Endothelial cell of umbilical vein (primary cell): ENCODE results near the gene CCDC57. TPM values are rescaled to one million over a fixed set of nuclear protein-coding genes. Genes with fewer than 3 reads are reported as not detected.

Experiments used
- BruUV-seq: library from RNA; stranded (reverse); fragments of 400-500 nt; replicated peaks from 2 replicates; lab custom pipeline; 2021; lab: Mats Ljungman, UMichigan
- CTCF ChIA-PET: fragments of 300-600, 350-600 bp; sonication (Branson Sonifier 250); formaldehyde crosslinking; loops from one replicate; lab custom pipeline; 2021; ENCODE audit warnings: antibody characterized with exemption, inconsistent platforms; lab: Charles Lee
- POLR2A ChIA-PET: fragments of 300-600, 350-600 bp; sonication (Branson Sonifier 250); formaldehyde crosslinking; loops from one replicate; lab custom pipeline; 2021; ENCODE audit warnings: antibody characterized with exemption, inconsistent platforms; lab: Charles Lee
- DNase-seq: peaks from one replicate; pipeline ENCODE4 v3.0.0-alpha.2; 2011; ENCODE audit warnings: low read depth, low spot score
- FAIRE-seq: peaks from 2 replicates; lab custom pipeline; 2011; peaks lifted over from hg19 to GRCh38; lab: Jason Lieb, UNC
- H2AFZ ChIP-seq: 2 replicates; pipeline ENCODE4 v1.6.0; 2012; ENCODE audit warnings: low read depth, low read length, control low read depth, inconsistent platforms
- H3K27ac ChIP-seq: 2 replicates; pipeline ENCODE4 v1.5.1; 2011; ENCODE audit warnings: low read depth, mild to moderate bottlenecking, control low read depth, low read length, moderate library complexity; ENCODE audit not compliant: insufficient read depth
- H3K27me3 ChIP-seq, 2 experiments: 2 replicates each; pipeline versions ENCODE4 v1.6.0 to v1.6.1; 2011; ENCODE audit warnings: low read length in 2 of 2, mixed read lengths in 1 of 2; ENCODE audit not compliant: control insufficient read depth in 2 of 2, insufficient read depth in 2 of 2
- H3K36me3 ChIP-seq, 2 experiments: 2 replicates in 1 of 2; 3 replicates in 1 of 2; pipeline ENCODE4 v1.5.1; 2011; ENCODE audit warnings: low read length in 2 of 2, mild to moderate bottlenecking in 1 of 2, moderate library complexity in 1 of 2; ENCODE audit not compliant: control insufficient read depth in 2 of 2, insufficient read depth in 2 of 2; ENCODE audit errors: extremely low read depth in 1 of 2
- H3K4me1 ChIP-seq: 3 replicates; pipeline ENCODE4 v1.5.1; 2011; ENCODE audit warnings: mild to moderate bottlenecking, low read length; ENCODE audit not compliant: control insufficient read depth, insufficient read depth; ENCODE audit errors: extremely low read depth
- H3K4me2 ChIP-seq: 2 replicates; pipeline ENCODE4 v1.6.1; 2011; ENCODE audit warnings: low read length, control low read depth, mixed read lengths; ENCODE audit not compliant: insufficient read depth
- H3K4me3 ChIP-seq, 3 experiments: fragments of 200-600 bp in 1 of 3; sonication (generic), shearing (Covaris generic) in 1 of 3; replicated peaks in 1 of 3; 2 replicates each; pipeline ENCODE4 v1.5.1; 2011 to 2016; ENCODE audit warnings: control low read depth in 3 of 3, low read length in 3 of 3, mild to moderate bottlenecking in 2 of 3, inconsistent platforms in 1 of 3, low read depth in 1 of 3, moderate library complexity in 1 of 3; ENCODE audit not compliant: insufficient read depth in 1 of 3
- H3K79me2 ChIP-seq: 2 replicates; pipeline ENCODE4 v1.6.0; 2012; ENCODE audit warnings: low read length, inconsistent platforms; ENCODE audit not compliant: control insufficient read depth, insufficient read depth
- H3K9ac ChIP-seq: replicated peaks from 2 replicates; pipeline ENCODE3; 2011; ENCODE audit warnings: low read length, control low read depth; ENCODE audit not compliant: insufficient read depth; ENCODE audit errors: extremely low read depth
- H3K9me1 ChIP-seq: replicated peaks from 3 replicates; pipeline ENCODE4 v1.6.0; 2011; ENCODE audit warnings: mild to moderate bottlenecking, low read length; ENCODE audit not compliant: control insufficient read depth, insufficient read depth; ENCODE audit errors: extremely low read depth
- H3K9me3 ChIP-seq: replicated peaks from 2 replicates; pipeline ENCODE4 v1.5.1; 2012; ENCODE audit warnings: low read length, inconsistent platforms; ENCODE audit not compliant: control insufficient read depth, insufficient read depth
- H4K20me1 ChIP-seq: replicated peaks from 2 replicates; pipeline ENCODE3; 2011; ENCODE audit warnings: mild to moderate bottlenecking, low read length; ENCODE audit not compliant: control insufficient read depth, insufficient read depth; ENCODE audit errors: extremely low read depth
- CTCF ChIP-seq, 2 donors: IDR thresholded peaks; 1 replicate in 1 of 2; 2 replicates in 1 of 2; pipeline ENCODE4 v1.5.1; 2011; ENCODE audit warnings: low read length in 2 of 2, mild to moderate bottlenecking in 2 of 2, moderate library complexity in 2 of 2, control low read depth in 1 of 2, inconsistent platforms in 1 of 2, low read depth in 1 of 2; ENCODE audit not compliant: insufficient read depth in 1 of 2; ENCODE audit errors: extremely low read depth in 1 of 2
- EZH2 ChIP-seq: IDR thresholded peaks from 2 replicates; pipeline ENCODE4 v1.6.1; 2012; ENCODE audit warnings: borderline replicate concordance, low read depth, mild to moderate bottlenecking, moderate library complexity, low read length, inconsistent platforms; ENCODE audit not compliant: severe bottlenecking
- FOS ChIP-seq: IDR thresholded peaks from 2 replicates; pipeline ENCODE4 v1.6.1; 2011; ENCODE audit warnings: mild to moderate bottlenecking, low read length, moderate library complexity, borderline replicate concordance; ENCODE audit not compliant: insufficient read depth
- GATA2 ChIP-seq: IDR thresholded peaks from 2 replicates; pipeline ENCODE4 v1.7.0; 2011; ENCODE audit warnings: low read depth, mild to moderate bottlenecking, moderate library complexity, mixed read lengths, low read length; ENCODE audit not compliant: insufficient read length, insufficient read depth
- JUN ChIP-seq: IDR thresholded peaks from 2 replicates; pipeline ENCODE4 v1.6.1; 2011; ENCODE audit warnings: borderline replicate concordance, low read depth; ENCODE audit not compliant: insufficient read length, insufficient read depth
- MAX ChIP-seq: IDR thresholded peaks from 2 replicates; pipeline ENCODE4 v1.6.1; 2011; ENCODE audit not compliant: insufficient read depth, insufficient read length
- MYC ChIP-seq: IDR thresholded peaks from one replicate; pipeline ENCODE4 v1.6.1; 2011; ENCODE audit warnings: mild to moderate bottlenecking, low read depth, low read length
- POLR2A ChIP-seq: IDR thresholded peaks from 2 replicates; pipeline ENCODE4 v1.6.1; 2012; ENCODE audit warnings: low read depth, mild to moderate bottlenecking, control low read depth, low read length
- POLR2AphosphoS5 ChIP-seq: IDR thresholded peaks from 2 replicates; pipeline ENCODE4 v1.6.1; 2012; ENCODE audit warnings: low read depth, mild to moderate bottlenecking, control low read depth, low read length, moderate library complexity; ENCODE audit not compliant: insufficient read depth
- dilution Hi-C: fragments of 300-500 bp; cut with MboI; formaldehyde crosslinking; loops from one replicate; pipeline ENCODE4 v1.15.0; 2019; ENCODE audit warnings: low sequenced_read_pairs; ENCODE audit not compliant: extremely low pct_ligation_motif_present
- intact Hi-C: fragments of 100-400 bp; cut with micrococcal nuclease; formaldehyde crosslinking; loops from one replicate; pipeline ENCODE4 v1.10.0; 2022
- polyA plus RNA-seq, 4 experiments: library from polyadenylated mRNA; depleted of rRNA in 3 of 4; stranded (reverse) in 3 of 4; unstranded in 1 of 4; fragments of >200 nt; gene quantifications; 2 replicates each; pipeline versions ENCODE4 v1.2.1 to v1.2.3, GENCODE V29; 2011 to 2012; ENCODE audit warnings: missing spikeins in 1 of 4
- total RNA-seq: library from RNA; stranded (reverse); gene quantifications from 2 replicates; pipeline ENCODE4 v1.2.3, GENCODE V29; 2021

CCDC57 gene
- total and polyA plus RNA-seq, 2 donors (not counting 3 experiments of a cell fraction or from before 2014, with no cell fraction given), result 18.6 to 31.6 TPM

GRCh38 chr17:82200135-82200534 lies 12.5 kb downstream of the CCDC57 start:
- no peak overlapping the region for H3K27ac ChIP-seq
- H3K36me3 ChIP-seq, result peaks cover 0 to 6% of the 10 kb centered on the region in 2 experiments
- dilution Hi-C loops (no loop called here), intact Hi-C loops (no loop called here)
- DNase-seq (no peak), FAIRE-seq (no peak)
- H4K20me1 ChIP-seq, result no peaks in the 10 kb centered on the region
- no TSS peak for BruUV-seq
- no peak overlapping the region for H3K9ac ChIP-seq
- no peaks in the 10 kb centered on the region for H3K79me2 ChIP-seq
- H3K4me1 ChIP-seq, result peaks cover under 1% of the 10 kb centered on the region
- no peak overlapping the region for H3K4me2 ChIP-seq
- TF ChIP-seq GATA2, result no peak
- no peak for TF ChIP-seq MAX
- no peak for TF ChIP-seq JUN
- TF ChIP-seq FOS, result no peak
- no peak for TF ChIP-seq MYC
- TF ChIP-seq POLR2A, result no peak
- TF ChIP-seq EZH2, result no peak
- no peak for TF ChIP-seq POLR2AphosphoS5
- TF ChIP-seq CTCF (IDR thresholded peaks at IDR 0.05; ENCODE audit: extremely low read depth in 1 of 2, insufficient read depth in 1 of 2, low read depth in 1 of 2, low read length in 2 of 2), result no peak
- CTCF ChIA-PET, result interaction anchor here (1.5 kb wide), 1 partner anchor 170 kb away, joined by 4 read pairs; no protein-coding TSS in a partner anchor
- H3K9me1 ChIP-seq, result no peaks in the 10 kb centered on the region
- H3K9me3 ChIP-seq, result no peaks in the 10 kb centered on the region
- POLR2A ChIA-PET, result interaction anchor here (0.9 kb wide), 1 partner anchor 35 kb away, joined by 3 read pairs; no protein-coding TSS in a partner anchor
- H3K4me3 ChIP-seq, result no peak overlapping the region
- H3K27me3 ChIP-seq, result no peaks in the 10 kb centered on the region
- H2AFZ ChIP-seq, result no peak overlapping the region
